Spleen (tissue), 11 donors: Measurements from ENCODE around the gene MMD2. TPM values are rescaled to one million over a fixed set of nuclear protein-coding genes. Genes with fewer than 3 reads are reported as not detected.

Source experiments
- DNase-seq: peaks from one replicate; pipeline ENCODE4 v3.0.0-alpha.2; 2020
- H3K27ac ChIP-seq, 8 donors: fragments of 200-600 bp; sonication (generic) in 7 of 8; 1 replicate in 4 of 8; 2 replicates in 4 of 8; pipeline versions ENCODE4 v1.5.0 to v1.8.0; 2016 to 2021; ENCODE audit warnings: inconsistent platforms in 4 of 8, mild to moderate bottlenecking in 4 of 8, moderate library complexity in 1 of 8
- H3K27me3 ChIP-seq, 7 donors: fragments of 200-600 bp; sonication (generic) in 6 of 7; replicated peaks in 1 of 7; 1 replicate in 4 of 7; 2 replicates in 3 of 7; pipeline versions ENCODE4 v1.5.0 to v1.8.0; 2016 to 2021; ENCODE audit warnings: inconsistent platforms in 3 of 7, mild to moderate bottlenecking in 1 of 7
- H3K36me3 ChIP-seq, 6 donors: fragments of 200-600 bp; sonication (generic) in 5 of 6; 1 replicate in 4 of 6; 2 replicates in 2 of 6; pipeline versions ENCODE4 v1.5.0 to v1.8.0; 2016 to 2021; ENCODE audit warnings: inconsistent platforms in 2 of 6
- H3K4me1 ChIP-seq, 6 donors: fragments of 200-600 bp; sonication (generic) in 5 of 6; 1 replicate in 3 of 6; 2 replicates in 3 of 6; pipeline versions ENCODE4 v1.5.0 to v1.8.0; 2016 to 2021; ENCODE audit warnings: inconsistent platforms in 3 of 6
- H3K4me3 ChIP-seq, 8 donors: fragments of 200-600 bp; sonication (generic) in 7 of 8; 1 replicate in 4 of 8; 2 replicates in 4 of 8; pipeline versions ENCODE4 v1.5.0 to v1.8.0; 2016 to 2021; ENCODE audit warnings: inconsistent platforms in 4 of 8, mild to moderate bottlenecking in 4 of 8, moderate library complexity in 2 of 8
- H3K9me3 ChIP-seq, 8 donors: fragments of 200-600 bp; sonication (generic) in 7 of 8; 1 replicate in 4 of 8; 2 replicates in 4 of 8; pipeline versions ENCODE4 v1.5.0 to v1.8.0; 2016 to 2021; ENCODE audit warnings: inconsistent platforms in 4 of 8
- CTCF ChIP-seq, 11 experiments: fragments of 200-600 bp in 7 of 11; fragments of 450-650 bp in 4 of 11; sonication (generic) in 4 of 11; IDR thresholded peaks in 8 of 11; conservative IDR thresholded peaks in 3 of 11; 1 replicate in 7 of 11; 2 replicates in 4 of 11; pipeline versions ENCODE4 v1.4.0 to v1.8.0; 2016 to 2021; ENCODE audit warnings: antibody characterized with exemption in 11 of 11, inconsistent platforms in 4 of 11, mild to moderate bottlenecking in 1 of 11
- POLR2A ChIP-seq, 3 donors: fragments of 450-650 bp; IDR thresholded peaks; one replicate each; pipeline ENCODE4 v1.5.1; 2017; ENCODE audit warnings: antibody characterized with exemption in 3 of 3, mild to moderate bottlenecking in 1 of 3
- POLR2AphosphoS5 ChIP-seq, 3 donors: sonication (generic); formaldehyde crosslinking; IDR thresholded peaks; one replicate each; pipeline ENCODE4 v1.5.1; 2017; ENCODE audit warnings: antibody characterized with exemption in 3 of 3
- WGBS, 5 donors: extraction: QIAGEN DNeasy Blood & Tissue Kit in 3 of 5; methylation state at CpG; one replicate each; pipeline versions ENCODE4 v1.1.5 to v1.1.7; 2013 to 2018; 5-methylcytosine and 5-hydroxymethylcytosine counted together
- intact Hi-C: fragments of 100-400 bp; cut with DNase I; formaldehyde crosslinking; loops from one replicate; pipeline ENCODE4 v1.15.0; 2023; ENCODE audit warnings: low total_unique reads
- polyA plus RNA-seq, 3 donors: library from polyadenylated mRNA; stranded (reverse); fragments of 200-250 nt; gene quantifications; one replicate each; pipeline ENCODE4 v1.2.1, GENCODE V29; 2013
- total RNA-seq, 7 donors: library from RNA; depleted of rRNA in 3 of 7; stranded (reverse); fragments of >200 nt in 3 of 7; fragmentation: NEBNext Ultra II Directional in 4 of 7; extraction: Animal tissue kit (Norgen Biotek cat#: 25700) in 4 of 7; gene quantifications; one replicate each; pipeline versions ENCODE4 v1.1.0 to v1.2.1, GENCODE V29; 2016 to 2021
- donor health status: healthy with polysubstance abuse.
- donor health status: DM: no; HTN: no; CAD: no; lungs with moderate emphysema.
- donor health status: DM: no; HTN: no; CAD: no.
- donor health status: Bipolar disorder and iron deficiency.
- donor health status: healthy.
- donor health status: DM: no; HTN: no; CAD: no.
- donor health status: DM: yes; HTN: yes; CAD: no.

Gene MMD2
- total and polyA plus RNA-seq, 10 donors: not detected

- peak in 1 of 3 donors; percentile 46 for TF ChIP-seq POLR2AphosphoS5 (IDR thresholded peaks at IDR 0.05)
- TF ChIP-seq CTCF (IDR thresholded peaks at IDR 0.05 in 8 of 11, conservative IDR thresholded peaks at IDR 0.05 in 3 of 11): no peak
- TF ChIP-seq POLR2A (IDR thresholded peaks at IDR 0.05): no peak
- Histone ChIP-seq H3K27me3 (peaks cover 0 to 97% (median 22%) of the 10 kb centered on the region in 7 donors), H3K9me3 (peaks cover 0 to 4% (median 0%) of the 10 kb centered on the region in 8 donors), H3K4me3 (peak overlapping the region; percentile 22 to 70 (median 44)), H3K27ac (peak overlapping the region in 7 of 8 donors; percentile 15 to 64 (median 52)), H3K4me1 (peaks cover 0 to 26% (median 16%) of the 10 kb centered on the region in 6 donors), H3K36me3 (no peaks in the 10 kb centered on the region)
- no peak for DNase-seq
- WGBS, 5 donors: 9 to 13% (median 10%) methylated on average over 29 to 35 of the region's 35 CpGs
- intact Hi-C loops: no loop called here
Measured at GRCh38 chr7:4882169-4883032, 76.6 kb downstream of the MMD2 start.

GRCh38 chr7:4880218-4880617 lies 78.8 kb downstream of the MMD2 start:
- intact Hi-C loops: no loop called here
- no peaks in the 10 kb centered on the region for H3K36me3 ChIP-seq
- TF ChIP-seq POLR2A (IDR thresholded peaks at IDR 0.05) (no peak), CTCF (IDR thresholded peaks at IDR 0.05 in 8 of 11, conservative IDR thresholded peaks at IDR 0.05 in 3 of 11) (no peak), POLR2AphosphoS5 (IDR thresholded peaks at IDR 0.05) (no peak)
- H3K27me3 ChIP-seq: peaks cover 0 to 85% (median 22%) of the 10 kb centered on the region in 7 donors
- H3K27ac ChIP-seq: no peak overlapping the region
- H3K4me3 ChIP-seq: no peak overlapping the region
- H3K4me1 ChIP-seq: peaks cover 0 to 26% (median 16%) of the 10 kb centered on the region in 6 donors
- peaks cover 0 to 4% (median 0%) of the 10 kb centered on the region in 8 donors for H3K9me3 ChIP-seq
- 73 to 83% (median 80%) methylated on average over 9 to 10 of the region's 10 CpGs for WGBS, 5 donors
- DNase-seq: no peak

GRCh38 chr7:4879396-4880081 lies 79.4 kb downstream of the MMD2 start:
- TF ChIP-seq POLR2A (IDR thresholded peaks at IDR 0.05) (no peak), POLR2AphosphoS5 (IDR thresholded peaks at IDR 0.05) (no peak)
- Histone ChIP-seq H3K4me3 (no peak overlapping the region), H3K27ac (no peak overlapping the region), H3K36me3 (no peaks in the 10 kb centered on the region), H3K4me1 (peaks cover 0 to 26% (median 16%) of the 10 kb centered on the region in 6 donors), H3K9me3 (peaks cover 0 to 4% (median 0%) of the 10 kb centered on the region in 8 donors), H3K27me3 (peaks cover 0 to 78% (median 22%) of the 10 kb centered on the region in 7 donors)
- WGBS, 5 donors: 76 to 85% (median 84%) methylated on average over 25 to 27 of the region's 27 CpGs
- no peak for DNase-seq
- intact Hi-C loops: no loop called here

GRCh38 chr7:4878336-4879335 lies 80.4 kb downstream of the MMD2 start:
- TF ChIP-seq POLR2A (IDR thresholded peaks at IDR 0.05): no peak
- TF ChIP-seq POLR2AphosphoS5 (IDR thresholded peaks at IDR 0.05): no peak
- no peak for TF ChIP-seq CTCF (IDR thresholded peaks at IDR 0.05 in 8 of 11, conservative IDR thresholded peaks at IDR 0.05 in 3 of 11)
- Histone ChIP-seq H3K9me3 (peaks cover 0 to 2% (median 0%) of the 10 kb centered on the region in 8 donors), H3K36me3 (no peaks in the 10 kb centered on the region), H3K27ac (no peak overlapping the region), H3K4me1 (peaks cover 0 to 20% (median 15%) of the 10 kb centered on the region in 6 donors), H3K4me3 (no peak overlapping the region), H3K27me3 (peaks cover 0 to 77% (median 16%) of the 10 kb centered on the region in 7 donors)
- intact Hi-C loops: no loop called here
- no peak for DNase-seq
- 84 to 92% (median 88%) methylated on average over 33 to 45 of the region's 45 CpGs for WGBS, 5 donors
